Stimulated activated CD4-positive, alpha-beta T cell treated with anti-CD3 and anti-CD28 coated beads, Interleukin-2, amount 100 ng/mL, for 4 hours (primary cell): ENCODE results near the gene DNAJC13.
"Not testable (repeated sequence)": the region's sequence is repeated elsewhere in the genome, so short reads cannot be mapped to it uniquely, and the experiment has no call there.

Source experiments
- DNase-seq: peaks from one replicate; pipeline ENCODE4 v3.0.0-alpha.2; 2020; ENCODE audit warnings: low read depth

DNAJC13 gene

DNA sequence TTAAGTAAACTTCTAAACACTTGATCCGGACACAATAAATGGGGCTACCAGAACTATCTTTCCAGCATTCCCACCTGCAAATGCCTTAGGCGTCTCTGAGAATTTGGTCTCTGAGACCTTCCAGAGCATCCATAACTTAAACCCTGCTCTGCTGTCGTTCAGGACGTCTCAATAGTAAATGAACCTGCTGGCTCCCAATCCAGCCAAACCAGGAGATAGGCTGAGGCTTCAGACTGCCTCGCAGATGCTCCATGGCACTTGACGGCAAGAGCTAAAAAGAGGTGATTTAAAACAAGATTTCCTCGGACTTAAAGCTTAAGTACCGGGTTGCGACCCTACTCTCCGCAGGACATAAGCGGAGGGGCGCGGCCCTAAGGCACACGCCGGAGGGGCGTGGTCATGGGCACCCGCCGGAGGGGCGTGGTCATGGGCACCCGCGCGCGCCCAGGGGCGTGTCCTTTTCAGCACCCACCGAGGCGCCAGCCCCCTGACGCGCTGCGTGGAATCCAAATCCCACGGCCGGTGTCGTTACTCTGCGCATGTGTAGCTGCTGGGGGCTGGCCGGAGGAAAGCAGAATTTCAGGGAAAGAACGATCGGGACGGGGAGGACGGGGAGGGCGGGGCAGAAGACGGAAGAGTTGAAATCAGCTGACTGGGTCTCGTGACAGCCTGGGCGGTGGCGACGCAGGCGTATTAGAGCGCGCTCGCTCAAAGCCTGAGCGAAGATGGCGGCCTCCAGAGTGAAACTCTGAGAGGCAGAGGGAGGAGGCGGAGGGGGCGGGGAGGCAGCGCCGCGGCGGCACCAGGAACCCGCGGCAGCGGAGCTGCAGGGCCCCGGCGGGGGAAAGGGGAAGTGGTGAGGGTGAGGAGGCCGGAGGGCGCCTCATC lies at the start of gene DNAJC13:
Gene DNAJC13 (plus strand): TSS at position 696 of the 888 bp plus-strand sequence. CDS start 17,049 bp downstream, outside the sequence.
- DNase-seq = peak; percentile 91

GRCh38 chr3:132368515-132368914 lies 48.8 kb upstream of the DNAJC13 start:
- DNase-seq = no peak

- DNase-seq = no peak
Observed at GRCh38 chr3:132368962-132369361, 48.3 kb upstream of the DNAJC13 start.

- not testable (repeated sequence) for DNase-seq
Observed at GRCh38 chr3:132376945-132377354, 40.4 kb upstream of the DNAJC13 start.

DNA sequence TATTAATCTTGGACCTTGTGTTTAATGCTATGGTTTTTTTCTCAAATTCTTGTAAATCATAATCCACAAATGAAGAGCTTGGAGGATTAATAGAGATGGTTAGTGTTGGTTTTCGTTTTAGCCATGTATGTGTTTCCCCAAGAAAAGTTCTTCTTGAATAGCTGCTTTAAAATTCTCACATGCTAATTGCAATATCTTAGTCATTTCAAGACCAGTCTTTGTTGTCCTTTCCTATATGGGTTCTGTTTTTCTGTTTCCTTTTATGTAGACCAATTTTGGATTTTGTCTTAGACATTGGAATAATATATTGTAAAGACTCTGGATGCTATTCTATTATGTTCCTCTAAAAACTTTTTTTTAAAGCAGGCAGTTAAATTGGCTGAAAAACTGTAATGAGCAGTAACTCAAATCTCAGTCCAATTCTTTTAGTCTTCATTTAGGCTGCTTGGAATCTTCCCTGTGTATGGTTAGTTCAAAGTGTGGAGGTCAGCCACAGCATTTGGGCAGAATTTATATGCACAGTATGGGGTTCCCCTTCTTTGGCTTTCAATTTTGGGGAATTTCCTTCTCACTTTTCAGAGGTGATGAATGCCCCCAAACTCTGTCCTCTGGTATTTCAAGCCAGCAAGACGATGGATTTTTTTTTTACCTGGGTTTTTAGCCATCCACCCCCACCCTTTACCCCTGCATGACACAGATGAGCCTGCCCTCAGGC lies 39.1 kb upstream of the DNAJC13 start:
- DNase-seq = no peak

DNA sequence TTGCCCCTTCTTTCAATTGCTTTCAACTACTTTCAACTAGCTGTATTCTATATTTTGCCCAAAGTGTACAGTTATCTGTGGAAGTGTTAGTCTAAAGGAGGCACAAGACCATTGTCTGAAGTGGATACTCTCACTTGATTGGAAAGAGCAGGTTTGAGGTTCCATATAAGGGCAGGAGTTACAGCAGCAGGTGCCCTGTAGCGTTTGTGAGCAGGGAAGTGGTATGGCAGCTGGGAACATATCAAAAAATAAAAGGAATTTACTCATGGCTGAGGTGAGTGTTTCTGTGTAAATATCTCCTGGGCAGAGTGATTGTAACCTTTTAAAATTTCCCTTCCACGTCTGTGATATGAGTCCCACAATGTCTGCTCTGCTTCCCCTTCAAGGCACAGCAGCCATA lies 38.5 kb upstream of the DNAJC13 start:
- DNase-seq = no peak

GRCh38 chr3:132380920-132381319 lies 36.4 kb upstream of the DNAJC13 start:
- DNase-seq = no peak

- DNase-seq = no peak
Observed at GRCh38 chr3:132381348-132381944, 35.9 kb upstream of the DNAJC13 start.

GRCh38 chr3:132382267-132382666 lies 35.0 kb upstream of the DNAJC13 start:
- DNase-seq = no peak

- no peak for DNase-seq
Observed at GRCh38 chr3:132382688-132383194, 34.6 kb upstream of the DNAJC13 start.

DNA sequence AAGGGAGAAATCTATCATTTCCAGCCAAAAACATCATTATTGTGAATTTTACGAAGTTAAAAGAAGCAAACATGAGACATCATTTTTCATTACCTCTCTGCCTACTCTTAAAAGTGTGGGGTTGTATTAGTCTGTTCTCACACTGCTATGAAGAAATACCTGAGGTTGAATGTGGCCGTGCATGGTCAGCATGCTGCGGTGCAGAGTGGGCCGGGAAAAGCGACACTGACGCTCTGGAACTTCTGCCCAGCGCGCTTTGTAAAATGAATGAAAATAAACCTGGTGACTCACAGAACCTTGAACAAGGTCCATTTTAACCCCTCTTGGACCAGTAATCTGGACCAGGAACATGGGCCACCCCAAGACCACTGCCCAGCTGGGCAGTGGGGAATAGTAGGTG lies 31.0 kb upstream of the DNAJC13 start:
- DNase-seq = no peak

GRCh38 chr3:132392675-132393074 lies 24.6 kb upstream of the DNAJC13 start:
- not testable (repeated sequence) for DNase-seq

DNA sequence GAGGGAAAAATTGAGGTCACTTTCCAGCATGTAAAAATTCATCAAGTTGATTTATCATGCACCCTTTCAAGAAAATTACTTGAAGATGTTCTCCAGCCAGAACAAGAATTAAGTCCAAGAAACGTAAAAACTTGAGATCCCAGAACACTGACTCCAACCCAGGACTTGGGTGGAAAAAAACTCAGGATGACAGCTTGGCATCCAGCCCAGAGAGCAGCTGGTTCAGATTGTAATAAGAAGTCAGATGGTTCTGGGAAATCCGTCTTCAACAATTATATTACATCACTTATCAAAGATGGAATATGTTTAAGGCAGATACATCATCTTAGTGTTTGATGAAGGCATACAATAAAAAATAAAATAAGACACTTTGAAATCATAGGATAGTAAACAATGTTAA lies 23.0 kb upstream of the DNAJC13 start:
- no peak for DNase-seq

GRCh38 chr3:132395126-132395525 lies 22.2 kb upstream of the DNAJC13 start:
- DNase-seq = no peak

DNA sequence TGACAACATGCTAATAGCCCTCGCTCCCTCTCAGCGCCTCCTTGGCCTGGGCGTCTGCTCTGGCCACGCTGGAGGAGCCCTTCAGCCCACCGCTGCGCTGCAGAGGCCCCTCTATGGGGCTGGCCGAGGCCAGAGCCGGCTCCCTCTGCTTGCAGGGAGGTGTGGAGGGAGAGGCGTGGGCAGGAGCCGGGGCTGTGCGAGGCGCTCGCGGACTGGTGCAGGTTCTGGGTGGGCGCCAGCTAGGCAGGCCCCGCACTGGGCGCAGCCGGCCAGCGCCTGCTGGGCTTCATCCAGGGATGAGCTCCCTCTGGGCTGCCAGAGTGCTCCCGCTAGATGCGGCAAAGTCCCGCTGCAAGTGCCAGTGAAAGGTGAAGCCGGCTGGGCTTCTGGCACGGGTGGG lies 21.0 kb upstream of the DNAJC13 start:
- no peak for DNase-seq

DNA sequence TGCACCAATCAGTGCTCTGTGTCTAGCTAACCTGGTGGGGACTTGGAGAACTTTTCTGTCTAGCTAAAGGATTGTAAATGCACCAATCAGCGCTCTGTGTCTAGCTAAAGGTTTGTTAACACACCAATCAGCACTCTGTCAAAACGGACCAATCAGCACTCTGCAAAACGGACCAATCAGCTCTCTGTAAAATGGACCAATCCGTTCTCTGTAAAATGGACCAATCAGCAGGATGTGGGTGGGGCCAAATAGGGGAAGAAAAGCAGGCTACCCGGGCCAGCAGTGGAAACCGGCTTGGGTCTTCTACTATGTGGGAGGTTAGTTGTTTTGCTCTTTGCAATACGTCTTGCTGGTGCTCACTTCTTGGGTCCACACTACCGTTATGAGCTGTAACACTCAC lies 20.5 kb upstream of the DNAJC13 start:
- DNase-seq = not testable (repeated sequence)

- no peak for DNase-seq
Observed at GRCh38 chr3:132399054-132399929, 18.0 kb upstream of the DNAJC13 start.

GRCh38 chr3:132401255-132401654 lies 16.0 kb upstream of the DNAJC13 start:
- no peak for DNase-seq

DNA sequence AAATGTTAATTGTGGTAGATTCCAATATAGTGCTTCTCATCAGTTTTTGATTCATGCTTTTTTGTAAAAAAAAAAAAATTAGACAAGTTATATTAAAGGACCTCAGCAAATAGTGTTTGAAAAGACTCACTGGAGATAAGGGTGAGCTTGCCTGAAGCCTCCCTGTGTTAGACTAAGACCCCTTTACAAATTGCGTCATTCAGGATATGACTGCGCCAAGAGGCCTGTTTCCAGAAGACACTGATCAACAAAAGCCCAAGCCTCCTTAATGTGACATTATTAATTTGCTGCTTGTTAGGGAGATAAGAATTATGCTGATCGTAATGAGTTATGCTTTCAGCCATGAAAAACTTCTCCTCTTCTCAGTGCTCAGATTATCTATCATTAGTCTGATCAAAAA lies 13.0 kb upstream of the DNAJC13 start:
- no peak for DNase-seq

DNA sequence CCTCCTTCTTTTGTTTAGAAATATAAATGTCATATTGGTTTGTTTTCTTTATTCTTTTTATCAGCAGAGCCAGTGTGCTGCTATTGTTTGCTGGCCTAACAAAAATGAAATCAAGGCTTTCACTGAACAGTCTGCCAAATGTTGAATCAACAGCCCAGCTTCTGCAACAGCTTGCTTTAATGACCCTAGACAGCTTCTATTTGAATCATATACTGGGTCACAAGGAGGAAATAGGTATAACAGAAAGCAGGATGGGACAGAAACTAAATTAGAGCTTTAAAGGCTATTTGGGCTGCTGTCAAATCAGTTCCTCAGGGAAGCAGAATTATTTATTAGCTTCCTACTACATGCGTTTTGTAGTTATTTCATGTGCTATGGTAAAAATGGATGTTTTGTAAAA lies 12.1 kb upstream of the DNAJC13 start:
- DNase-seq = no peak

DNA sequence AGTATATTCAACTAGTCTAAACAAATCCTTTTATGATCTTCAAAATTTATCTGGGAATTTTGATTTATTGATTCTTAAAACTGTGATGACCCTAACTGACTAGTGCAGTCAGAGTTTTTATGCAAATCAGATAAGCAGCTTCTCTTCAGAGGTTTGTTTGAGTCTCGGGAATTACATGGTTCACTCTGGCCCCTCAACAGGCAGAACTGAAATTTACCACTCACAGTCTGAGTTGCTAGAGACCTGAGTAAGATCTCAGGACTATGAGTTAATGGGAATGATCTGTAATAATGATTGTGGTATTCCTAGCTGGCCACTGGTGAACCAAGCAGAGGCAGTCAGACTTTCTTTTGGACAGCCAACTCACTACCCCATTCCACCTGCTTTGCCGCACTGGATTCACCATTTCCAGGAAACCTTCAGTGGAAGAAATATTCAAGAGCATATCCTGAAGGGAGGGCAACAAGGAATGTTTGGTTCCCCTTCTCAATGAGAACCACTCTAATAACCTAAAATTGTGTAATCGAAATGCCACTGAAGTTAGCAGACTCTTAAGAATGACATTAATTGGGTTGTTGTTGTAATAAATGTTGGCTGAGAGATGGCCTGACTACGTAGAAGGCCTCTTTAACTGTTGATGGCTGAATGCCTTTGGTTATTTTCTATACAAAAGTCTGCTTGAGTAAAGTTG lies 11.5 kb upstream of the DNAJC13 start:
- DNase-seq = no peak
